AG04450 (cell line): Measurements from ENCODE around the gene PAAF1. TPM values are rescaled to one million over a fixed set of nuclear protein-coding genes. Genes with fewer than 3 reads are reported as not detected.

Source experiments
- CTCF ChIA-PET: fragments of 300-600, 350-600 bp; formaldehyde crosslinking; extraction: SDS; loops from one replicate; lab custom pipeline; 2022; ENCODE audit warnings: antibody characterized with exemption, inconsistent platforms; lab: Charles Lee
- POLR2A ChIA-PET: fragments of 350-600 bp; formaldehyde crosslinking; extraction: SDS; loops from one replicate; lab custom pipeline; 2021; ENCODE audit warnings: antibody characterized with exemption, inconsistent platforms; lab: Yijun Ruan, JAX
- DNase-seq: peaks from one replicate; pipeline ENCODE4 v3.0.0-alpha.2; 2011; ENCODE audit warnings: low read depth, low spot score
- H3K27ac ChIP-seq: one replicate; pipeline ENCODE4 v1.5.1; 2012; ENCODE audit warnings: low read depth, low read length, control low read depth
- H3K27me3 ChIP-seq: one replicate; pipeline ENCODE4 v1.6.0; 2012; ENCODE audit warnings: low read length; ENCODE audit not compliant: control insufficient read depth, insufficient read depth
- H3K4me3 ChIP-seq: 2 replicates; pipeline ENCODE4 v1.5.1; 2011; ENCODE audit warnings: mild to moderate bottlenecking, low read depth, low read length, control low read depth
- H3K9me3 ChIP-seq: 2 replicates; pipeline ENCODE4 v1.5.1; 2012; ENCODE audit warnings: low read length; ENCODE audit not compliant: control insufficient read depth, insufficient read depth
- polyA plus RNA-seq: library from polyadenylated mRNA; depleted of rRNA; stranded (reverse); fragments of >200 nt; gene quantifications from 2 replicates; pipeline ENCODE4 v1.2.3, GENCODE V29; 2011
- TF ChIP-seq, protein P1 (sequence below): IDR thresholded peaks from 2 replicates; pipeline ENCODE4 v1.5.1; 2011; ENCODE audit warnings: low read depth, low read length, control low read depth, inconsistent platforms

PAAF1 gene
- polyA plus RNA-seq, 1 experiment, result 18.5 TPM

DNA sequence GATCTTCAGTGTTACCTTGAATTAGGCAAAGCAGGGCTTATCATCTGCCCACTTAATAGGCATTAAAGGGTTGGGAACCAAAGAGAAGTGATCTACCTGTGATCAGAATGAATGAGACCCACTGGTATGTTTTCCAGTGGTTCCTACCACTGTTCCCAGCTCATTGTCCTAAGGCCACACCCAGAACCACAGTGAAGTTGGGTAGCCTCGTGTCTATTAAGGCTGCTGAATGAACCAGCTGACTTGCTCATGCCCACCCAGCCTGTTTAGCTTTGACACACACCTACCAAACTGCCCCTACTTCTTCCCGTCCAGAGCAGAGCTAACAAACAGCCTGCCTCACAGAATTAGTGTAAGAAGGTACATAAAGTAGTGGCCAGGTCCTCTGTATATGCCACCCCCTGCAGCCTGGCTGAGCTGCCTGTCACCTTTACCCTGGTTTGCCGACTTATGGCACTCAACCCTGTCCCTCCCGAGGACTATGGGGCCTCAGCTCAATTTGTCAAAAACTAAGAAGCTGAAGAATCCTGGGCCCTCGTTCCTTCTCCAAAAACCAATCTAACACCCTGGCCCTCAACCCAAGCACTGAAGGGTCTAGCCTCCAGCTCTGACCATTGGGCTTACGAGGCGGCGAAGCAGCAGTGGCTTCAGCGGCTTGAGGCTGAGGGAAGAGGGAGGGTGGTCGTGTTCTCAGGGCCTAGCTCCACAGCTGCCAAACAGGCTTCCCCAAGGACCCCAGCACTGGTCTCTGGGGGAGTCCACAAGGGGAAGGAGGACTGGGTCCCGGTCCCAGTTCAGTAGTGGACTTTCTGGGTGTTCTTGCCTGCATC lies 96.0 kb downstream of the PAAF1 start:
- H3K9me3 ChIP-seq, result no peaks in the 10 kb centered on the region; the same call in 1 of the 2 replicates
- ChIA-PET POLR2A (no interaction called here), CTCF (no interaction called here)
- no peak overlapping the region for H3K4me3 ChIP-seq
- TF ChIP-seq, protein P1, sequence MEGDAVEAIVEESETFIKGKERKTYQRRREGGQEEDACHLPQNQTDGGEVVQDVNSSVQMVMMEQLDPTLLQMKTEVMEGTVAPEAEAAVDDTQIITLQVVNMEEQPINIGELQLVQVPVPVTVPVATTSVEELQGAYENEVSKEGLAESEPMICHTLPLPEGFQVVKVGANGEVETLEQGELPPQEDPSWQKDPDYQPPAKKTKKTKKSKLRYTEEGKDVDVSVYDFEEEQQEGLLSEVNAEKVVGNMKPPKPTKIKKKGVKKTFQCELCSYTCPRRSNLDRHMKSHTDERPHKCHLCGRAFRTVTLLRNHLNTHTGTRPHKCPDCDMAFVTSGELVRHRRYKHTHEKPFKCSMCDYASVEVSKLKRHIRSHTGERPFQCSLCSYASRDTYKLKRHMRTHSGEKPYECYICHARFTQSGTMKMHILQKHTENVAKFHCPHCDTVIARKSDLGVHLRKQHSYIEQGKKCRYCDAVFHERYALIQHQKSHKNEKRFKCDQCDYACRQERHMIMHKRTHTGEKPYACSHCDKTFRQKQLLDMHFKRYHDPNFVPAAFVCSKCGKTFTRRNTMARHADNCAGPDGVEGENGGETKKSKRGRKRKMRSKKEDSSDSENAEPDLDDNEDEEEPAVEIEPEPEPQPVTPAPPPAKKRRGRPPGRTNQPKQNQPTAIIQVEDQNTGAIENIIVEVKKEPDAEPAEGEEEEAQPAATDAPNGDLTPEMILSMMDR, result no peak
- DNase-seq, result no peak
- no peak overlapping the region for H3K27ac ChIP-seq
- no peaks in the 10 kb centered on the region for H3K27me3 ChIP-seq

DNA sequence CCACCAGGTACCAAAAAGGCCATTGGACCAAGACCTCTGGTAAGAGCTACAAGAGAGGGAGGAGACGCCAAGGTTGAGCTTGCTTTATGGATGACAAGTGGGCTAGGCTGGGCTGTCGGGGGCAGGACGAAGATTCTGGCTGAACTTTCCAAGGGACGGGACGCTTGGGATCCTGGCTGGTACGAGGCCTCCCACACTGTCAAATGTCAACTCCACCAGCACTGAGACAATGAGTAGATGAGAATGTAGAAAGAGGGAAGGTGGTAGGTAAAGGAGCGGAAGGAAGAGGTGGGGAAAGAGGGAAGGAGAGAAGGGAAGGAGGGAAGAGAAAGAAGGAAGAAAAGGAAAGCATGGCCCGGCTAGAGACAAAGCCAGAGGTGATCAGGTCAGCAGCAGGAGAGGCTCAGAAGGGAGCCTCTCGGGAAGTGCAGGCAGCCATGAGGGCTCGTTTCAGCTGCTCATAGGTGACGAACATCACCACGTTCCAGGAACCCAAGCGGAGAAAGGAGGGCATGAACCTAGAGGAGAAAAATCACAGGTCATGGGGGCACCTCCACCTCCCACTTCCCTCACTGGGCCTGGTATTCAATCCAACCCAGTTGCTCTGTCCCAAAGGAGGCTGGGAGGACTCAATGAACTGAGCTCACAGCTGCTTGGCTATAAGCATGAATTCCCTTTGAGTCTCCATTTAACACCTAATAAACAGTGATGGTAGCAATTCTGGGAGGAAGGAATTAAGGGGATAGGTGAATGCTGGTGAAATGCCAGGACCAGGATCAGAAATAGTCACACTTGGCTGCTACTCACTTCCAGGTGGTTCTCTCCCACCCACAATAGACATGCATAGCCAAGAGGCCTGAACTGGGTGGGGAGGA lies 98.0 kb downstream of the PAAF1 start:
- ChIA-PET POLR2A (no interaction called here), CTCF (interaction anchor here (1.2 kb wide), 1 partner anchor 11 kb away, joined by 4 read pairs; no protein-coding TSS in a partner anchor)
- Histone ChIP-seq H3K9me3 (no peaks in the 10 kb centered on the region; the same call in 1 of the 2 replicates), H3K27me3 (no peaks in the 10 kb centered on the region), H3K27ac (no peak overlapping the region), H3K4me3 (no peak overlapping the region)
- DNase-seq, result no peak
- TF ChIP-seq, protein P1, result no peak

DNA sequence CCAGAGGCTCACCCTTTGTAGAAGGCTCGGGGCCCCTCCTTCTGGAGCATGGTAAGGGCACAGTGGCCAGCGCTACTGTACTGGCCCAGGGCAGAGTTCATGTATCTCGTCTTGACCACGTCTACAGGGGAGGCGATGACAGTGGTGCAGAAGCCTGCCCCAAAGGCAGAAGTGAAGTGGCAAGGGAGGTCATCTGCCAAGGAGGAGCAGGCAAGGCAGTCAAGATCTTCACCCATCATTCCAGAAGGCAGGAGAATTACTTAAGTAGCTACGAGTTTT lies 98.6 kb downstream of the PAAF1 start:
- Histone ChIP-seq H3K27ac (no peak overlapping the region), H3K9me3 (no peaks in the 10 kb centered on the region), H3K27me3 (no peaks in the 10 kb centered on the region), H3K4me3 (no peak overlapping the region)
- TF ChIP-seq, protein P1, result no peak
- POLR2A ChIA-PET, result no interaction called here
- DNase-seq, result no peak
- CTCF ChIA-PET, result interaction anchor here (0.5 to 1.2 kb wide), 2 partner anchors 12 to 474 kb away, joined by 3 to 4 read pairs; no protein-coding TSS in a partner anchor

DNA sequence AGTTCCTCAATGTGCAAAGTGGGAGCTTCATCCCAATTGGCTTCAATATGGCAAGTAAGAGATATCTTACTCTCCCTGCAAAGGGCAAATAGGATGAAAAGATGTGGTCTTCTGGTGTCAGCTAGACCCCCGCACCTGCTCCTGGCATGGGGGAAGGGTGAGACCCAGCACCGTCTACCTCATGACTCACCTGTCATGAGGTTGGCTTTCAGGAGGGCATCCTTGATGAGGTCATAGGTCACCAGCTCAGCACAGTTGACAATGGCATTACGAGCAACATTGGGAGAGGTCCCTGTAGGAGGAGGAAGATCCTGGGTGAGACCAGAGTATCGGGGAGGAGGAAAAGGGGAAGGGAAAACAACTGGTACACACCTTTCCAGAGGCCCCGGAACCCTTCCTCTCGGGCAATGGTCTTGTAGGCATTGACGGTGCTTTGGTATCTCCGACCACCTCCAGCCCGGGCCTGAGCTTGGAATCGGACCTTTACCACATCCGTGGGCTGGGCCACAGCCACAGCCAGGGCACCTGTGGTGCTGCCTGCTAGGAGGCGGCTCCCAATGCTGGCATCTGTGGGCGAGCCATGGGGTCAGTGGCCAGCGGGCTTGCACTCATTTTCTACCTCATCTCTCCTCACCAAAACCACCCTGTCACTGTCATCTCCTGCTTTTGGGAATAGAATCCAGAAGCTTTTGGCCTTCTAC lies 99.8 kb downstream of the PAAF1 start:
- POLR2A ChIA-PET, result no interaction called here
- CTCF ChIA-PET, result no interaction called here
- Histone ChIP-seq H3K27ac (no peak overlapping the region), H3K4me3 (no peak overlapping the region), H3K27me3 (no peaks in the 10 kb centered on the region), H3K9me3 (no peaks in the 10 kb centered on the region)
- TF ChIP-seq, protein P1, result no peak
- DNase-seq, result no peak
